Lung (tissue), 12 donors: ENCODE results near the gene TBC1D22A. TPM values are rescaled to one million over a fixed set of nuclear protein-coding genes. Genes with fewer than 3 reads are reported as not detected.
A peak's percentile ranks its signal among the peaks of the same experiment; 100 is the strongest.

Experiments
- ATAC-seq: fragments of 200-7000 bp; cut with Tn5 transposase; one replicate; pipeline ENCODE4 v1.9.1; 2020; ENCODE audit warnings: moderate number of reproducible peaks; ENCODE audit not compliant: insufficient read depth, low FRiP score
- DNase-seq, 3 donors: peaks; one replicate each; pipeline ENCODE4 v3.0.0-alpha.2; 2013 to 2017
- H3K27ac ChIP-seq, 2 donors: one replicate each; pipeline ENCODE4 v1.5.1; 2013; ENCODE audit warnings: mild to moderate bottlenecking in 2 of 2, moderate library complexity in 2 of 2, control low read depth in 1 of 2, inconsistent platforms in 1 of 2, low read depth in 1 of 2, low read length in 1 of 2
- H3K27me3 ChIP-seq, 3 donors: one replicate each; pipeline ENCODE4 v1.5.1; 2013; ENCODE audit warnings: low read length in 2 of 3; ENCODE audit not compliant: control insufficient read depth in 3 of 3, insufficient read depth in 3 of 3
- H3K36me3 ChIP-seq, 4 donors: one replicate each; pipeline ENCODE4 v1.5.1; 2013; ENCODE audit warnings: low read length in 4 of 4, mild to moderate bottlenecking in 1 of 4, moderate library complexity in 1 of 4; ENCODE audit not compliant: control insufficient read depth in 4 of 4, insufficient read depth in 4 of 4
- H3K4me1 ChIP-seq, 5 donors: one replicate each; pipeline ENCODE4 v1.5.1; 2013; ENCODE audit warnings: low read length in 5 of 5, mild to moderate bottlenecking in 2 of 5, moderate library complexity in 1 of 5; ENCODE audit not compliant: control insufficient read depth in 5 of 5, insufficient read depth in 5 of 5
- H3K4me3 ChIP-seq: one replicate; pipeline ENCODE4 v1.5.1; 2013; ENCODE audit warnings: mild to moderate bottlenecking, control low read depth, moderate library complexity
- H3K9ac ChIP-seq, 2 donors: one replicate each; pipeline ENCODE4 v1.5.1; 2013; ENCODE audit warnings: low read length in 2 of 2, control low read depth in 1 of 2; ENCODE audit not compliant: insufficient read depth in 1 of 2
- H3K9me3 ChIP-seq, 4 donors: one replicate each; pipeline ENCODE4 v1.5.1; 2013; ENCODE audit warnings: low read length in 3 of 4, mild to moderate bottlenecking in 1 of 4, moderate library complexity in 1 of 4; ENCODE audit not compliant: control insufficient read depth in 4 of 4, insufficient read depth in 3 of 4
- CTCF ChIP-seq: IDR thresholded peaks from 2 replicates; pipeline ENCODE4 v1.5.1; 2012; ENCODE audit warnings: mild to moderate bottlenecking; ENCODE audit errors: control extremely low read depth, extremely low read depth
- WGBS, 2 donors: extraction: QIAGEN DNeasy Blood & Tissue Kit; methylation state at CpG; one replicate each; pipeline ENCODE4 v1.1.7; 2013; 5-methylcytosine and 5-hydroxymethylcytosine counted together
- polyA plus RNA-seq, 2 donors: library from polyadenylated mRNA; stranded (reverse); fragments of 200-250 nt; gene quantifications; one replicate each; pipeline ENCODE4 v1.2.1, GENCODE V29; 2013
- total RNA-seq, 2 donors: library from RNA; depleted of rRNA in 1 of 2; stranded (reverse); fragments of >200 nt in 1 of 2; gene quantifications; one replicate each; pipeline ENCODE4 v1.2.1, GENCODE V29; 2014 to 2021
- donor health status: control.
- donor health status: control.
- donor health status: Bipolar disorder and iron deficiency.
- donor health status: healthy.
- donor health status: DM: yes; HTN: yes; CAD: no.

The TBC1D22A gene
- total and polyA plus RNA-seq, 4 donors = 20.2 to 38.4 (median 21.0) TPM

GRCh38 chr22:46764140-46764680, 1.8 kb downstream of the TBC1D22A start:
- no peak for TF ChIP-seq CTCF
- Histone ChIP-seq H3K27me3 (no peaks in the 10 kb centered on the region), H3K27ac (no peak overlapping the region), H3K4me3 (no peak overlapping the region), H3K4me1 (peaks cover 4 to 21% (median 9%) of the 10 kb centered on the region in 5 donors), H3K9me3 (no peaks in the 10 kb centered on the region), H3K9ac (no peak overlapping the region), H3K36me3 (peaks cover 0 to 4% (median 0%) of the 10 kb centered on the region in 4 donors)
- 89 to 93% methylated on average over 6 of the region's 6 CpGs for WGBS, 2 donors
- ATAC-seq (no peak), DNase-seq (no peak)

GRCh38 chr22:46764779-46765485, 2.5 kb downstream of the TBC1D22A start:
- no peak for TF ChIP-seq CTCF
- no peak for DNase-seq
- Histone ChIP-seq H3K4me1 (peaks cover 4 to 21% (median 9%) of the 10 kb centered on the region in 5 donors), H3K36me3 (peaks cover 0 to 4% (median 0%) of the 10 kb centered on the region in 4 donors), H3K27me3 (no peaks in the 10 kb centered on the region), H3K9me3 (no peaks in the 10 kb centered on the region), H3K27ac (peak overlapping the region in 1 of 2 donors; percentile 24), H3K4me3 (no peak overlapping the region), H3K9ac (no peak overlapping the region)
- 75 to 89% methylated on average over 6 of the region's 6 CpGs for WGBS, 2 donors
- no peak for ATAC-seq

- 97% methylated on average over 8 of the region's 8 CpGs for WGBS, 2 donors
- no peak for TF ChIP-seq CTCF
- Histone ChIP-seq H3K9ac (no peak overlapping the region), H3K4me1 (peaks cover 1 to 23% (median 6%) of the 10 kb centered on the region in 5 donors), H3K9me3 (no peaks in the 10 kb centered on the region), H3K36me3 (no peaks in the 10 kb centered on the region), H3K4me3 (no peak overlapping the region), H3K27ac (no peak overlapping the region), H3K27me3 (no peaks in the 10 kb centered on the region)
- no peak for DNase-seq
- ATAC-seq = no peak
These were observed 4.2 kb downstream of the TBC1D22A start for GRCh38 chr22:46766611-46767010.
